ENCODE results near the gene KLHL29.

The KLHL29 gene

DNA sequence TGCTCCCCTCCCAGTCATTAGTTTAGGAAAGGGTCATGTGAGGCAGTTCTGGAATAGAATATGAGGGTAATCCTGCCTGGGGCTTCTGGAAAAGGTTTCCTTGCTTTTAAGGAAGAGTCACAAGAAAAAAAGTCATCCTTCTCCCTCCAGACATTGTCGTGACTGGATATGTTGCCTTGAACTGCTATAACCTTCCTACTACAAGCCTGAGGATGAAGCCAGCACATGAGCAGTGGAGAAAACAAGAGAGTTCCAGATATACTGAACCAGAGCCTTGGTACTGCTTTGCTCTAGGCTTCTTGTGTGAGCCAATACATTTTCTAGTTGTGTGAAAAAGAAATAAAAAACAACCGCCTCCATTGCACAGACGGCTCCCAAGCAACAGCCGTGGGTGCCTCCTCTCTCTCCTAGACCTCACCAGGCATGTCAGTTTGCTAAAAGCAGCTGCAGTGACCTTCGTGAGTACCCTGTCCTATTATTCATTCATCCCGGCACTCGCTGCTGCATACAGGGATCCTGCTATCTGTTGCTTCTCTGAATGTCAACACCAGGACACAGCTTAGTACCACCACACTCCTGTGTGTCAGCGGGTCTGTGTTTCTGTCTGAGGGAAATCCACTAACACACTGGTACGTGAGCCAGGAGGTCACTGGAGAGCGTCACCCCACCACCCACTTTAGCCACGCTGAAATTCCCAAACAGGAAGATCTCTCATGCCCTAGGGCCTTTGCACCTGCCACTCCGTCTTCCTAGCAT, 186.7 kb downstream of the KLHL29 start:
- TF ChIP-seq, protein P1, sequence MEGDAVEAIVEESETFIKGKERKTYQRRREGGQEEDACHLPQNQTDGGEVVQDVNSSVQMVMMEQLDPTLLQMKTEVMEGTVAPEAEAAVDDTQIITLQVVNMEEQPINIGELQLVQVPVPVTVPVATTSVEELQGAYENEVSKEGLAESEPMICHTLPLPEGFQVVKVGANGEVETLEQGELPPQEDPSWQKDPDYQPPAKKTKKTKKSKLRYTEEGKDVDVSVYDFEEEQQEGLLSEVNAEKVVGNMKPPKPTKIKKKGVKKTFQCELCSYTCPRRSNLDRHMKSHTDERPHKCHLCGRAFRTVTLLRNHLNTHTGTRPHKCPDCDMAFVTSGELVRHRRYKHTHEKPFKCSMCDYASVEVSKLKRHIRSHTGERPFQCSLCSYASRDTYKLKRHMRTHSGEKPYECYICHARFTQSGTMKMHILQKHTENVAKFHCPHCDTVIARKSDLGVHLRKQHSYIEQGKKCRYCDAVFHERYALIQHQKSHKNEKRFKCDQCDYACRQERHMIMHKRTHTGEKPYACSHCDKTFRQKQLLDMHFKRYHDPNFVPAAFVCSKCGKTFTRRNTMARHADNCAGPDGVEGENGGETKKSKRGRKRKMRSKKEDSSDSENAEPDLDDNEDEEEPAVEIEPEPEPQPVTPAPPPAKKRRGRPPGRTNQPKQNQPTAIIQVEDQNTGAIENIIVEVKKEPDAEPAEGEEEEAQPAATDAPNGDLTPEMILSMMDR (IDR thresholded peaks at IDR 0.05; ENCODE audit: low read depth, low read length, missing control alignments): no peak
- no peak overlapping the region for H3K4me3 ChIP-seq (ENCODE audit: low read depth, low read length)

GRCh38 chr2:23574919-23575654, 190.1 kb downstream of the KLHL29 start:
- TF ChIP-seq, protein P1 (IDR thresholded peaks at IDR 0.05; ENCODE audit: low read depth, low read length, missing control alignments): no peak
- no peak overlapping the region for H3K4me3 ChIP-seq (ENCODE audit: low read depth, low read length)
- no peak for DNase-seq (ENCODE audit: low read depth)

More for the DNA sequence above, 186.7 kb downstream of the KLHL29 start:
- no peak for DNase-seq (ENCODE audit: low read depth)

DNA sequence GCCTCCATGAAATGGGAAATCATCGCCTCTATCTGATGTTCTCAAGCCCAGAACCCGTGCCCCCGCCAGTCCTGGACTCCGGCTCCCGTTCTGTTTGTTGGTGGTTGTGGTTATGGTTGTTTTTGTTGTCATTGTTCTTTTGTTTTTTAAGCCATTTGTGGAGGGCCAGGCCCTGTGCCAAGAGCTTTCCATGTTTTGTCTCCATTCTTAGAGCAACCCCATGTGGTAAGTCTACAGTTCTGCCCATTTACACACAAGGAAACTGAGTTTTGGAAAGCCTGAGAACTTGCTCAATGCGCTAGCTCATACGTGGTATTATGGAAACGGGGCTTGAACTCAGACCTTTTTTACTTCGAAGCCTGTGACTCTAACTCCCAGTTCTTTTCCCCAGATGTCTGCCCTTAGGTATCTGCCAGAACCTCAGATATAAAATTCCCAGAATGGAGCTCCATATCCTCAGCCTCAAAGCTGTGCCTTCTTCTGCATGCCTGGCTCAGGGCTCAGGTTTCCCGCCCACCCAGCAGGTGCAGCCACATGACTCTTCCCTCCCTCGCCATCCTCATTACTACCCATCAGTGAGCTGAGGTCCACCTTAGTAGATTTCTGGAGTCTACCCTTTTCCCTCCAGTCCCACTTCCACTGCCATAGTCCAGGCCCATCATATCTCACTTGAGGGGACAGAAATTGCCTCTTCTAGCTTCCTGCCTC, 194.1 kb downstream of the KLHL29 start:
- no peak overlapping the region for H3K4me3 ChIP-seq (ENCODE audit: low read depth, low read length)
- TF ChIP-seq, protein P1 (IDR thresholded peaks at IDR 0.05; ENCODE audit: low read depth, low read length, missing control alignments): no peak
- no peak for DNase-seq (ENCODE audit: low read depth)

DNA sequence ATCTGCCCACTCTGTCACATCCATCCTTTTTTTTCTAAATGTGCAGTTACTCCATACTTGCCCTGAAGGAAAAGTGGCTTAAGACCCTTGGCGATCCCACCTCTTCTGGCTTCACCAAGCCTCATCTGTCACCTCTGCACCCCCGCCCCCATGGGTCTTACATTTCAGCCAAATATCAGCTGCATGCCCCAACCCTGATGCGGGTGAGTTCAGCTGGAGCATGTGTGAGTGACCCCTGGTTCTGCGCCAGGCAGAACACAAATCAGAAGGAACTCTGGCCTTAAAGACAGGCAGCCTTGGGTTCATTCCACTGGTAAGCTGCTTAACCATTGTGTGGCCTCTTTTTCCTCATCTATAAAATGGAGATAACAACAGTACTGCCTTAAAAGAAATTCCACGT, 194.7 kb downstream of the KLHL29 start:
- no peak overlapping the region for H3K4me3 ChIP-seq (ENCODE audit: low read depth, low read length)
- TF ChIP-seq, protein P1 (IDR thresholded peaks at IDR 0.05; ENCODE audit: low read depth, low read length, missing control alignments): no peak

DNA sequence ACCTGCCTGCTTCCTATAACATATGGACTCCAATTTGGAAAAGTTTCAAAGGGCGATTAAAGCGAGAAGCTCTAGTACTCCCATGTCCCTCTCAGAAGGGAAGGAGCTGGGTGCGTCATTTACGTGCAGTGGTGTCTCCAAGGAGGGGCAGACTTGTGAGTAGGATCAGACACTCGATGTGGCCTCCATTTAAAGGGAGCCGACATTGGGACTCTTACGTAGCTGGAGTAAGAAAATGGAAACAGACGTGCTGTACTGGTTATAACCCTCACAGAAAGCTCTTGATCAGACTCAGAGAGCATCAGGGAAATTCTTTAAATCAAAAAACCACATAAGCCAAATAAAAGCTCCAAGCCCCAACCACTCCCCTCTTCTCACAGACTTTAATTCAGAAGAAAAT, 198.5 kb downstream of the KLHL29 start:
- no peak overlapping the region for H3K4me3 ChIP-seq (ENCODE audit: low read depth, low read length)
- TF ChIP-seq, protein P1 (IDR thresholded peaks at IDR 0.05; ENCODE audit: low read depth, low read length, missing control alignments): no peak
- no peak for DNase-seq (ENCODE audit: low read depth)

More for the DNA sequence above, 194.7 kb downstream of the KLHL29 start:
- DNase-seq (ENCODE audit: low read depth): no peak

DNA sequence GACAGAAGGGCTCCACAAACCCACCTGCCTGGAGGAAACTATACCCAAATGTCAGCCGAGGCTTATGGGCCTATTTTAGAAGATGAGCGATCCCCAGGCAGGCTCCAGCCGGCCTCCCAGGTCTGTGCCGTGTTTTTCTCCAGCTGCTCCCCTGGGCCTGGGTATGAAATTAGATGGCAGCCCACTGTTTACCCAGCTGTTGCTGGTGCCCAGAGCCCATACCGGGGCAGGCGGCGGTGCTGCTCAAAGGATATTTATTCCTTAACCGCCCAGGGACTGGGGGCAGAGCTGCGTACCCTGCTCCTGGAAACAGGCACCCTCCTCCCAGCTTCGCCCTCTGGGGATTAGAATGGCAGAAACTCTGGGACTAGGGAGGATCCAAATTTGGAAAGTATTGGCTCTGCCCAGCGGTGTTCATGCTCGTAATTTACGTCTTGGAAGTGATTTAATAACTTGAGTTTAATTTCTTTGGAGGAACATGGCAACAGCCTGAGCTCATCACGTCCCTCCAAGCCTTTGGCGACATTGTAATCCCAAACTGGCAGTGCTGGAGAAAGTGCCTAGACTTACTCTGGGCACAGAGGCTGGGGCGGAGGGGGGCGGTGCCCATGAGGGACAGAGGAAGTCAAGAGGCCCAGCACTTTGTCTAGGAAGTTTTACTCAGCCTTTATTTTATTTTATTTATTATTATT, 199.2 kb downstream of the KLHL29 start:
- DNase-seq (ENCODE audit: low read depth): no peak
- H3K4me3 ChIP-seq (ENCODE audit: low read depth, low read length): no peak overlapping the region
- TF ChIP-seq, protein P1 (IDR thresholded peaks at IDR 0.05; ENCODE audit: low read depth, low read length, missing control alignments): no peak
